Naive B cell (primary cell): Measurements from ENCODE around the gene MYH14. TPM values are rescaled to one million over a fixed set of nuclear protein-coding genes. Genes with fewer than 3 reads are reported as not detected.

Source experiments
- ATAC-seq, 2 donors: fragments of 150-1000 bp; cut with Tn5 transposase; 2 replicates each; pipeline ENCODE4 v1.10.0; 2021; ENCODE audit warnings: low read depth in 2 of 2, mild to moderate bottlenecking in 2 of 2, moderate library complexity in 2 of 2
- DNase-seq: peaks from one replicate; pipeline ENCODE4 v3.0.0; 2022
- H3K27ac Mint-ChIP-seq, 6 donors: one replicate each; pipeline ENCODE4 v1.8.0; 2020 to 2022; ENCODE audit warnings: mild to moderate bottlenecking in 6 of 6, mixed read lengths in 6 of 6, moderate library complexity in 5 of 6, inconsistent platforms in 2 of 6
- H3K27me3 Mint-ChIP-seq, 3 donors: one replicate each; pipeline ENCODE4 v1.8.0; 2021 to 2022; ENCODE audit warnings: mixed read lengths in 3 of 3, mild to moderate bottlenecking in 1 of 3
- H3K36me3 Mint-ChIP-seq, 2 donors: one replicate each; pipeline ENCODE4 v1.8.0; 2020 to 2022; ENCODE audit warnings: mixed read lengths in 2 of 2, inconsistent platforms in 1 of 2, mild to moderate bottlenecking in 1 of 2
- H3K4me1 Mint-ChIP-seq, 3 donors: one replicate each; pipeline ENCODE4 v1.8.0; 2020 to 2022; ENCODE audit warnings: mixed read lengths in 3 of 3, inconsistent platforms in 1 of 3, mild to moderate bottlenecking in 1 of 3, moderate library complexity in 1 of 3
- H3K4me3 Mint-ChIP-seq, 8 donors: one replicate each; pipeline ENCODE4 v1.8.0; 2020 to 2022; ENCODE audit warnings: mild to moderate bottlenecking in 8 of 8, mixed read lengths in 8 of 8, moderate library complexity in 8 of 8, inconsistent platforms in 2 of 8
- H3K9me3 Mint-ChIP-seq, 7 donors: one replicate each; pipeline ENCODE4 v1.8.0; 2020 to 2022; ENCODE audit warnings: mixed read lengths in 7 of 7, mild to moderate bottlenecking in 5 of 7, inconsistent platforms in 2 of 7, moderate library complexity in 1 of 7
- polyA plus RNA-seq, 6 donors: library from polyadenylated mRNA; unstranded; fragments of 300-500 nt; fragmentation: Illumina TruSeq; gene quantifications; one replicate each; pipeline ENCODE4 v1.2.3, GENCODE V29; 2021; ENCODE audit warnings: low read depth in 6 of 6

MYH14 gene
- polyA plus RNA-seq, 6 donors from 2014 or later = not detected

GRCh38 chr19:50198431-50199258 lies 4.8 kb upstream of the MYH14 start:
- Mint-ChIP-seq H3K27ac (peak overlapping the region in 1 of 6 donors; percentile 84), H3K4me3 (no peak overlapping the region), H3K36me3 (peaks cover 0 to 23% of the 10 kb centered on the region in 2 donors), H3K4me1 (no peaks in the 10 kb centered on the region), H3K9me3 (peaks cover 0 to 16% (median 3%) of the 10 kb centered on the region in 7 donors), H3K27me3 (peaks cover 40 to 56% (median 43%) of the 10 kb centered on the region in 3 donors)
- DNase-seq = no peak
- no peak for ATAC-seq

GRCh38 chr19:50199259-50199555 lies 4.2 kb upstream of the MYH14 start:
- Mint-ChIP-seq H3K9me3 (peaks cover 0 to 16% (median 3%) of the 10 kb centered on the region in 7 donors), H3K4me1 (peaks cover 0 to 5% (median 0%) of the 10 kb centered on the region in 3 donors), H3K4me3 (no peak overlapping the region), H3K36me3 (peaks cover 0 to 23% of the 10 kb centered on the region in 2 donors), H3K27me3 (peaks cover 43 to 59% (median 43%) of the 10 kb centered on the region in 3 donors), H3K27ac (peak overlapping the region in 2 of 6 donors; percentile 47 to 84)
- no peak for DNase-seq
- no peak for ATAC-seq

- H3K27me3 Mint-ChIP-seq = peaks cover 43 to 68% (median 57%) of the 10 kb centered on the region in 3 donors
- DNase-seq (no peak), ATAC-seq (no peak)
- H3K4me3 Mint-ChIP-seq = peak overlapping the region in 2 of 8 donors; percentile 29 to 30
- H3K4me1 Mint-ChIP-seq = peaks cover 0 to 10% (median 0%) of the 10 kb centered on the region in 3 donors
- H3K27ac Mint-ChIP-seq = no peak overlapping the region
- H3K9me3 Mint-ChIP-seq = peaks cover 0 to 9% (median 3%) of the 10 kb centered on the region in 7 donors
- peaks cover 0 to 10% of the 10 kb centered on the region in 2 donors for H3K36me3 Mint-ChIP-seq
These were observed 1.0 kb upstream of the MYH14 start for GRCh38 chr19:50202386-50202785.

- Mint-ChIP-seq H3K36me3 (peaks cover 0 to 8% of the 10 kb centered on the region in 2 donors), H3K27ac (no peak overlapping the region), H3K4me3 (peak overlapping the region in 1 of 8 donors; percentile 29), H3K9me3 (peaks cover 0 to 9% (median 4%) of the 10 kb centered on the region in 7 donors), H3K27me3 (peaks cover 43 to 69% (median 58%) of the 10 kb centered on the region in 3 donors), H3K4me1 (peaks cover 0 to 10% (median 0%) of the 10 kb centered on the region in 3 donors)
- no peak for ATAC-seq
- no peak for DNase-seq
These were observed 501 bp upstream of the MYH14 start for GRCh38 chr19:50202962-50203280.

- Mint-ChIP-seq H3K27me3 (peaks cover 38 to 67% (median 62%) of the 10 kb centered on the region in 3 donors), H3K27ac (no peak overlapping the region), H3K9me3 (peaks cover 0 to 9% (median 4%) of the 10 kb centered on the region in 7 donors), H3K4me3 (peak overlapping the region in 2 of 8 donors; percentile 41 to 43), H3K36me3 (peaks cover 0 to 8% of the 10 kb centered on the region in 2 donors), H3K4me1 (peaks cover 0 to 10% (median 0%) of the 10 kb centered on the region in 3 donors)
- ATAC-seq = no peak
- no peak for DNase-seq
These were observed 633 bp downstream of the MYH14 start for GRCh38 chr19:50204081-50204428.

GRCh38 chr19:50204811-50205675 lies 1.6 kb downstream of the MYH14 start:
- peak; percentile 85 to 86 for ATAC-seq
- peaks cover 3 to 10% (median 4%) of the 10 kb centered on the region in 7 donors for H3K9me3 Mint-ChIP-seq
- peaks cover 33 to 63% (median 62%) of the 10 kb centered on the region in 3 donors for H3K27me3 Mint-ChIP-seq
- H3K4me3 Mint-ChIP-seq = peak overlapping the region in 1 of 8 donors; percentile 56
- H3K27ac Mint-ChIP-seq = no peak overlapping the region
- H3K4me1 Mint-ChIP-seq = peaks cover 0 to 10% (median 0%) of the 10 kb centered on the region in 3 donors
- DNase-seq = peak; percentile 9
- peaks cover 0 to 8% of the 10 kb centered on the region in 2 donors for H3K36me3 Mint-ChIP-seq

- peak overlapping the region in 1 of 8 donors; percentile 56 for H3K4me3 Mint-ChIP-seq
- H3K4me1 Mint-ChIP-seq = peaks cover 0 to 10% (median 0%) of the 10 kb centered on the region in 3 donors
- no peak for DNase-seq
- peaks cover 0 to 8% of the 10 kb centered on the region in 2 donors for H3K36me3 Mint-ChIP-seq
- peaks cover 31 to 63% (median 62%) of the 10 kb centered on the region in 3 donors for H3K27me3 Mint-ChIP-seq
- H3K9me3 Mint-ChIP-seq = peaks cover 3 to 10% (median 6%) of the 10 kb centered on the region in 7 donors
- no peak overlapping the region for H3K27ac Mint-ChIP-seq
- ATAC-seq = no peak
These were observed 2.3 kb downstream of the MYH14 start for GRCh38 chr19:50205681-50206138.

- no peak overlapping the region for H3K27ac Mint-ChIP-seq
- ATAC-seq (no peak), DNase-seq (no peak)
- H3K9me3 Mint-ChIP-seq = peaks cover 4 to 15% (median 10%) of the 10 kb centered on the region in 7 donors
- peaks cover 0 to 10% (median 0%) of the 10 kb centered on the region in 3 donors for H3K4me1 Mint-ChIP-seq
- peaks cover 27 to 59% (median 58%) of the 10 kb centered on the region in 3 donors for H3K27me3 Mint-ChIP-seq
- no peak overlapping the region for H3K4me3 Mint-ChIP-seq
- H3K36me3 Mint-ChIP-seq = peaks cover 0 to 8% of the 10 kb centered on the region in 2 donors
These were observed 2.8 kb downstream of the MYH14 start for GRCh38 chr19:50206191-50206590.

- Mint-ChIP-seq H3K36me3 (peaks cover 0 to 7% of the 10 kb centered on the region in 2 donors), H3K9me3 (peaks cover 0 to 26% (median 14%) of the 10 kb centered on the region in 7 donors), H3K4me3 (no peak overlapping the region), H3K4me1 (peaks cover 0 to 10% (median 0%) of the 10 kb centered on the region in 3 donors), H3K27ac (peak overlapping the region in 1 of 6 donors; percentile 83), H3K27me3 (peaks cover 13 to 43% (median 43%) of the 10 kb centered on the region in 3 donors)
- ATAC-seq (no peak), DNase-seq (no peak)
These were observed 4.3 kb downstream of the MYH14 start for GRCh38 chr19:50207730-50208129.

- peaks cover 0 to 7% of the 10 kb centered on the region in 2 donors for H3K36me3 Mint-ChIP-seq
- H3K4me1 Mint-ChIP-seq = peaks cover 0 to 6% (median 0%) of the 10 kb centered on the region in 3 donors
- H3K27me3 Mint-ChIP-seq = peaks cover 9 to 44% (median 40%) of the 10 kb centered on the region in 3 donors
- no peak for DNase-seq
- ATAC-seq = no peak
- no peak overlapping the region for H3K4me3 Mint-ChIP-seq
- H3K27ac Mint-ChIP-seq = peak overlapping the region in 1 of 6 donors; percentile 15
- peaks cover 0 to 28% (median 17%) of the 10 kb centered on the region in 7 donors for H3K9me3 Mint-ChIP-seq
These were observed 5.7 kb downstream of the MYH14 start for GRCh38 chr19:50209131-50209530.

- no peak overlapping the region for H3K27ac Mint-ChIP-seq
- no peak overlapping the region for H3K4me3 Mint-ChIP-seq
- no peaks in the 10 kb centered on the region for H3K4me1 Mint-ChIP-seq
- peaks cover 8 to 39% (median 28%) of the 10 kb centered on the region in 3 donors for H3K27me3 Mint-ChIP-seq
- ATAC-seq (no peak), DNase-seq (no peak)
- peaks cover 0 to 7% of the 10 kb centered on the region in 2 donors for H3K36me3 Mint-ChIP-seq
- peaks cover 0 to 28% (median 16%) of the 10 kb centered on the region in 7 donors for H3K9me3 Mint-ChIP-seq
These were observed 7.0 kb downstream of the MYH14 start for GRCh38 chr19:50210425-50210824.

- DNase-seq = no peak
- no peak overlapping the region for H3K27ac Mint-ChIP-seq
- no peak overlapping the region for H3K4me3 Mint-ChIP-seq
- no peaks in the 10 kb centered on the region for H3K4me1 Mint-ChIP-seq
- H3K9me3 Mint-ChIP-seq = peaks cover 0 to 28% (median 12%) of the 10 kb centered on the region in 7 donors
- ATAC-seq = no peak
- H3K27me3 Mint-ChIP-seq = peaks cover 9 to 30% (median 13%) of the 10 kb centered on the region in 3 donors
- H3K36me3 Mint-ChIP-seq = peaks cover 0 to 7% of the 10 kb centered on the region in 2 donors
These were observed 10.5 kb downstream of the MYH14 start for GRCh38 chr19:50213925-50214324.
